HCT116 (cell line): Measurements from ENCODE around the gene ENPP6. TPM values are rescaled to one million over a fixed set of nuclear protein-coding genes. Genes with fewer than 3 reads are reported as not detected.

ENCODE experiments used
- ATAC-seq: fragments of 200-7000 bp; cut with Tn5 transposase; 2 replicates; pipeline ENCODE4 v1.9.1; 2020; ENCODE audit warnings: mild to moderate bottlenecking, moderate library complexity
- BruUV-seq: library from RNA; stranded (reverse); fragments of 400-500 nt; replicated peaks from 2 replicates; lab custom pipeline; 2021; lab: Mats Ljungman, UMichigan
- CTCF ChIA-PET: fragments of 300-600 bp; sonication (Branson Sonifier 250); formaldehyde crosslinking; loops from one replicate; lab custom pipeline; 2021; ENCODE audit warnings: antibody characterized with exemption; lab: Charles Lee
- POLR2A ChIA-PET: fragments of 300-600, 350-600 bp; sonication (Branson Sonifier 250); formaldehyde crosslinking; loops from one replicate; lab custom pipeline; 2021; ENCODE audit warnings: antibody characterized with exemption; lab: Charles Lee
- RAD21 ChIA-PET, 2 experiments: fragments of 300-600 bp; sonication (Branson Sonifier 250); formaldehyde crosslinking; loops; one replicate each; lab custom pipeline; 2023; ENCODE audit warnings: low total read pairs in 2 of 2; ENCODE audit not compliant: uncharacterized antibody in 2 of 2, unreplicated experiment in 2 of 2, low non-redundant PET in 1 of 2; lab: Charles Lee
- DNase-seq: peaks from one replicate; pipeline ENCODE4 v3.0.0-alpha.2; 2010; ENCODE audit warnings: low read depth, low spot score
- H2AFZ ChIP-seq: fragments of 200-600 bp; shearing (Covaris generic), sonication (generic); 2 replicates; pipeline ENCODE4 v1.6.1; 2017; ENCODE audit warnings: low read depth, mixed run types, mixed read lengths, antibody characterized with exemption, low read length; ENCODE audit not compliant: poor library complexity, severe bottlenecking
- H3K27ac ChIP-seq: 2 replicates; pipeline ENCODE4 v1.5.1; 2012; ENCODE audit warnings: low read depth, low read length
- H3K27me3 ChIP-seq: fragments of 200-600 bp; sonication (generic); 2 replicates; pipeline ENCODE4 v1.6.1; 2016; ENCODE audit warnings: mixed run types, low read length, mixed read lengths; ENCODE audit not compliant: insufficient read depth
- H3K36me3 ChIP-seq, 2 experiments: fragments of 200-500 bp in 1 of 2; fragments of 200-600 bp in 1 of 2; sonication (Bioruptor generic) in 1 of 2; sonication (generic) in 1 of 2; 2 replicates each; pipeline versions ENCODE4 v1.5.1 to v1.6.1; 2014 to 2016; ENCODE audit warnings: low read length in 2 of 2, inconsistent platforms in 1 of 2, mixed read lengths in 1 of 2, mixed run types in 1 of 2; ENCODE audit not compliant: insufficient read depth in 2 of 2, control insufficient read depth in 1 of 2
- H3K4me1 ChIP-seq, 2 experiments: fragments of 200-600 bp in 1 of 2; sonication (generic) in 1 of 2; 2 replicates each; pipeline versions ENCODE4 v1.5.1 to v1.6.1; 2012 to 2017; ENCODE audit warnings: low read length in 2 of 2, inconsistent platforms in 1 of 2, mild to moderate bottlenecking in 1 of 2, mixed read lengths in 1 of 2, mixed run types in 1 of 2, moderate library complexity in 1 of 2; ENCODE audit not compliant: insufficient read depth in 2 of 2, control insufficient read depth in 1 of 2
- H3K4me2 ChIP-seq: fragments of 200-600 bp; sonication (generic); 2 replicates; pipeline ENCODE4 v1.6.1; 2017; ENCODE audit warnings: mixed run types, low read length, mixed read lengths
- H3K4me3 ChIP-seq, 2 experiments: fragments of 200-600 bp in 1 of 2; sonication (generic) in 1 of 2; replicated peaks in 1 of 2; 2 replicates each; pipeline ENCODE4 v1.5.1; 2011 to 2016; ENCODE audit warnings: low read length in 2 of 2, control low read depth in 1 of 2, low read depth in 1 of 2, mild to moderate bottlenecking in 1 of 2, mixed read lengths in 1 of 2, mixed run types in 1 of 2
- H3K79me2 ChIP-seq: fragments of 200-600 bp; sonication (generic); 2 replicates; pipeline ENCODE4 v1.6.1; 2017; ENCODE audit warnings: mild to moderate bottlenecking, mixed run types, low read length, moderate library complexity, mixed read lengths; ENCODE audit not compliant: insufficient read depth
- H3K9ac ChIP-seq: fragments of 200-600 bp; sonication (generic); 2 replicates; pipeline ENCODE4 v1.6.1; 2016; ENCODE audit warnings: low read length, mixed read lengths
- H3K9me2 ChIP-seq: fragments of 200-600 bp; sonication (generic), shearing (Covaris generic); 2 replicates; pipeline ENCODE4 v1.6.1; 2017; ENCODE audit warnings: mixed run types, mild to moderate bottlenecking, moderate library complexity; ENCODE audit not compliant: insufficient read depth
- H3K9me3 ChIP-seq, 2 experiments: fragments of 200-500 bp in 1 of 2; fragments of 200-600 bp in 1 of 2; sonication (Bioruptor generic) in 1 of 2; sonication (generic) in 1 of 2; 2 replicates each; pipeline ENCODE4 v1.6.1; 2014 to 2017; ENCODE audit warnings: low read length in 2 of 2, mixed read lengths in 2 of 2, inconsistent platforms in 1 of 2, low read depth in 1 of 2, mild to moderate bottlenecking in 1 of 2, mixed run types in 1 of 2, moderate library complexity in 1 of 2; ENCODE audit not compliant: control insufficient read depth in 1 of 2, insufficient read depth in 1 of 2
- H4K20me1 ChIP-seq: fragments of 200-600 bp; sonication (generic), shearing (Covaris generic); 2 replicates; pipeline ENCODE4 v1.6.1; 2017; ENCODE audit warnings: mixed run types, mild to moderate bottlenecking, moderate library complexity; ENCODE audit not compliant: insufficient read depth
- CTCF ChIP-seq, 3 experiments: fragments of 200-600 bp in 1 of 3; sonication (generic) in 1 of 3; IDR thresholded peaks in 2 of 3; conservative IDR thresholded peaks in 1 of 3; 2 replicates each; pipeline ENCODE4 v1.5.1; 2012 to 2017; ENCODE audit warnings: low read depth in 2 of 3, low read length in 2 of 3, antibody characterized with exemption in 1 of 3, borderline replicate concordance in 1 of 3, control low read depth in 1 of 3, mild to moderate bottlenecking in 1 of 3, mixed read lengths in 1 of 3, mixed run types in 1 of 3, moderate library complexity in 1 of 3; ENCODE audit not compliant: insufficient read depth in 1 of 3
- RAD21 ChIP-seq: IDR thresholded peaks from 2 replicates; pipeline ENCODE4 v1.6.1; 2012; ENCODE audit warnings: low read depth, mild to moderate bottlenecking
- ZBTB33 ChIP-seq: IDR thresholded peaks from 2 replicates; pipeline ENCODE4 v1.6.1; 2011; ENCODE audit warnings: mild to moderate bottlenecking, low read length, moderate library complexity; ENCODE audit not compliant: insufficient replicate concordance; ENCODE audit errors: extremely low read depth
- intact Hi-C: fragments of 100-400 bp; cut with micrococcal nuclease; formaldehyde crosslinking; loops from 2 replicates; pipeline ENCODE4 v1.10.0; 2022
- total RNA-seq: library from RNA; stranded (reverse); gene quantifications from one replicate; pipeline ENCODE4 v1.2.1, GENCODE V29; 2021; ENCODE audit not compliant: unreplicated experiment

The ENPP6 gene
- total RNA-seq, 1 experiment from 2014 or later, result not detected

- ATAC-seq (peak; percentile 97), DNase-seq (peak; percentile 10)
- Histone ChIP-seq H3K27ac (no peak overlapping the region), H3K4me2 (0 out of 2 replicates have a peak overlapping the region, but pooled peaks have one; percentile 5), H4K20me1 (no peaks in the 10 kb centered on the region), H3K36me3 (no peaks in the 10 kb centered on the region), H3K9me2 (no peaks in the 10 kb centered on the region)
- CTCF ChIA-PET, result interaction anchor here (0.6 to 1.5 kb wide), 4 partner anchors 15 to 260 kb away, joined by 3 to 5 read pairs (median 3); no protein-coding TSS in a partner anchor
- TF ChIP-seq RAD21, result peak; percentile 82
- TF ChIP-seq ZBTB33, result no peak
- TF ChIP-seq CTCF (IDR thresholded peaks at IDR 0.05 in 2 of 3, conservative IDR thresholded peaks at IDR 0.05 in 1 of 3; ENCODE audit: borderline replicate concordance in 1 of 3, insufficient read depth in 1 of 3, low read depth in 2 of 3, low read length in 2 of 3), result peak; percentile 68 to 75 (median 75); a peak in 5 of 6 replicates
- TF ChIP-seq, all 23 proteins: peak for 2
- Histone ChIP-seq H3K4me3 (no peak overlapping the region), H3K4me1 (no peaks in the 10 kb centered on the region), H3K79me2 (no peaks in the 10 kb centered on the region), H3K27me3 (no peaks in the 10 kb centered on the region), H3K9ac (no peak overlapping the region), H3K9me3 (no peaks in the 10 kb centered on the region), H2AFZ (no peak overlapping the region)
- BruUV-seq, result no TSS peak
- RAD21 ChIA-PET, result interaction anchor here in 1 of 2 experiments (0.9 kb wide), 1 partner anchor 260 kb away, joined by 4 read pairs; no protein-coding TSS in a partner anchor
- POLR2A ChIA-PET, result no interaction called here
- intact Hi-C loops, result loop anchor here (1.0 kb wide), 1 partner anchor 260 kb away; no protein-coding TSS in a partner anchor
These were observed 117.3 kb downstream of the ENPP6 start for GRCh38 chr4:184100297-184100885.
